K562 (cell line): ENCODE data around the gene ATXN1L. TPM values are rescaled to one million over a fixed set of nuclear protein-coding genes. Genes with fewer than 3 reads are reported as not detected.

ENCODE experiments used
- GABPB1 ChIP-seq: sonication (generic); formaldehyde crosslinking; IDR thresholded peaks from 2 replicates; pipeline ENCODE4 v1.8.0; 2022; ENCODE audit warnings: mild to moderate bottlenecking, missing genetic modification reagents
- HIVEP1 ChIP-seq: fragments of 250-450 bp; sonication (Bioruptor Pico); IDR thresholded peaks from 2 replicates; pipeline ENCODE4 v1.4.0; 2020; ENCODE audit warnings: mild to moderate bottlenecking
- KDM4B ChIP-seq, 2 experiments: fragments of 450-650 bp in 1 of 2; sonication (generic) in 1 of 2; IDR thresholded peaks; 2 replicates each; pipeline ENCODE4 v1.6.1; 2016 to 2017; ENCODE audit warnings: borderline replicate concordance in 2 of 2, antibody characterized with exemption in 1 of 2, low read depth in 1 of 2, mild to moderate bottlenecking in 1 of 2
- PHB2 ChIP-seq: fragments of 450-650 bp; IDR thresholded peaks from 2 replicates; pipeline ENCODE4 v1.6.1; 2017; ENCODE audit warnings: low read depth
- PHF8 ChIP-seq: fragments of 200-600 bp; sonication (generic); IDR thresholded peaks from 2 replicates; pipeline ENCODE4 v1.6.1; 2012; ENCODE audit warnings: mixed run types, mild to moderate bottlenecking, inconsistent platforms, low read length, moderate library complexity, borderline replicate concordance
- RFX5 ChIP-seq: IDR thresholded peaks from 2 replicates; pipeline ENCODE4 v1.6.1; 2011; ENCODE audit warnings: low read depth, mild to moderate bottlenecking, improper control_type of control experiment, low read length
- RHOXF2B ChIP-seq: fragments of 250-450 bp; sonication (Bioruptor Pico); conservative IDR thresholded peaks from 2 replicates; pipeline ENCODE4 v1.5.1; 2021
- RNF2 ChIP-seq: sonication (generic); IDR thresholded peaks from 2 replicates; pipeline ENCODE4 v1.6.1; 2016
- SNIP1 ChIP-seq: fragments of 450-650 bp; IDR thresholded peaks from 2 replicates; pipeline ENCODE4 v1.7.1; 2017; ENCODE audit warnings: low read depth, mild to moderate bottlenecking
- ZNF12 ChIP-seq: sonication (generic); formaldehyde crosslinking; IDR thresholded peaks from 2 replicates; pipeline ENCODE4 v1.4.0; 2020; ENCODE audit warnings: mild to moderate bottlenecking, missing genetic modification reagents
- ZNF174 ChIP-seq: fragments of 250-450 bp; sonication (Bioruptor Pico); IDR thresholded peaks from 2 replicates; pipeline ENCODE4 v1.4.0; 2020; ENCODE audit warnings: mild to moderate bottlenecking
- ZNF551 ChIP-seq: fragments of 250-450 bp; sonication (Bioruptor Pico); IDR thresholded peaks from 2 replicates; pipeline ENCODE4 v1.5.0; 2021; ENCODE audit warnings: mild to moderate bottlenecking, moderate library complexity
- ZNF766 ChIP-seq: fragments of 200-800 bp; sonication (Bioruptor generic); conservative IDR thresholded peaks from 2 replicates; pipeline ENCODE4 v1.6.1; 2016; ENCODE audit warnings: missing genetic modification characterization, missing compliant biosample characterization
- polyA plus RNA-seq, 8 experiments: library from polyadenylated mRNA; depleted of rRNA in 4 of 8; stranded (reverse) in 5 of 8; unstranded in 3 of 8; fragments of >200 nt; fragmentation: Nextera tagmentation in 2 of 8; fragmentation: Illumina TruSeq in 1 of 8; extraction: Ambion mirVana in 2 of 8; extraction: Trizol in 1 of 8; gene quantifications; 2 replicates each; pipeline versions ENCODE4 v1.2.1 to v1.2.3, GENCODE V29; 2011 to 2014; ENCODE audit warnings: inconsistent platforms in 1 of 8, missing spikeins in 1 of 8
- total RNA-seq, 7 experiments: library from RNA; depleted of rRNA in 6 of 7; stranded (reverse); fragments of >200 nt in 6 of 7; fragmentation: Illumina TruSeq in 2 of 7; extraction: Trizol in 2 of 7; gene quantifications; 2 replicates each; pipeline versions ENCODE4 v1.2.1 to v1.2.3, GENCODE V29; 2011 to 2021; ENCODE audit warnings: low replicate concordance in 1 of 7
- TF ChIP-seq, protein P1 (sequence below): fragments of 200-800 bp; sonication (Bioruptor generic); IDR thresholded peaks from 2 replicates; pipeline ENCODE4 v1.6.1; 2016; ENCODE audit warnings: missing genetic modification characterization, missing compliant biosample characterization
- TF ChIP-seq, protein P2 (sequence below): fragments of 250-450 bp; sonication (Bioruptor Pico); IDR thresholded peaks from 2 replicates; pipeline ENCODE4 v1.9.0; 2021; ENCODE audit warnings: mild to moderate bottlenecking, inconsistent platforms
- TF ChIP-seq, protein P3 (sequence below): fragments of 250-450 bp; sonication (Bioruptor Pico); IDR thresholded peaks from 2 replicates; pipeline ENCODE4 v1.5.0; 2021
- TF ChIP-seq, protein P4 (sequence below): sonication (generic); formaldehyde crosslinking; IDR thresholded peaks from 2 replicates; pipeline ENCODE4 v1.8.1; 2023; ENCODE audit warnings: mild to moderate bottlenecking, missing genetic modification reagents, moderate library complexity

Gene ATXN1L
- total and polyA plus RNA-seq, 9 of the 15 experiments (the other 6 are each of a cell fraction or from before 2014, with no cell fraction given): 1.4 to 11.3 (median 9.3) TPM

DNA sequence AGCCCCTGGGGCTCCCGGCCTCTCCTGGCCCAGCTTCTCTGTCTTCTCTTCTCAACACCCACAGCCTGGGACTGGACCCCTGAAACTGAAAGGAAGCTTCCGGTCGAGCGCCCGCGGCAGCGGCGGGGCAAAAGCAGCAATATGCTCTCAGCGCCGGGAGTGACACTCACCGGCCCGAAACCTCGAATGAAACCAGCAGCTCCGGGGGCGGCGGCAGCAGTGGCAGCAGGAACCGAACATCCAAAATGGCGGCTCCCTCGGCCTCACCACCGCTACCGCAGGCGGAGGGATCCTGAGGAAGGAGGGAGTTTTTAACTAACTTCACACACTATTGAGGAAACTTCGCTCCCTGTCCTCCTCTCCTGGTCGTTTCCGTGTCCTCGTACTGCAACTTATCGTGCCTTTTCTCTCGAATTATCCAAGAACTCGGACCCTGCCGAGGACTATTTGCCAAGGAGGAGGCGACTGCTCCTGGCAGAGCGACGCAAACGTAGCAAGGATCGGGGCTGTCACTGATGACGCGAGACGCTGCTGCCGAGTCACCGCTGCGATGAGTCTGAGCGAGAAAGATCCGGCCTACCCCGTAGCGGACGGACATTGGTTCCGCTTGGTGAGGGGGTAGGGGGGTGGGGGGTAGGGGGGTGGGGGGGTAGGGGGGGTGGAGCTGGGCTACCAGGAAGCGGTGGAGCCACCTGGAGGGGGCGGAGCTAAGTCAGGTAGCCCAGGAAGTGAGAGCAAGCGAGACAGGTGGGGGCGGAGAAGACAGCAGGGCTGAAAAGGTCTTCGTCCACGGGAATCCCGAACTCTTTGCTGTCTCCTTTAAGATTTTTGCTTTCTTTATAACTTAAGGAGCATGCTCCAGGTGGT is 37.0 kb upstream of the ATXN1L start, which contains the start of gene AP1G1 (continued):
- TF ChIP-seq, protein P1, sequence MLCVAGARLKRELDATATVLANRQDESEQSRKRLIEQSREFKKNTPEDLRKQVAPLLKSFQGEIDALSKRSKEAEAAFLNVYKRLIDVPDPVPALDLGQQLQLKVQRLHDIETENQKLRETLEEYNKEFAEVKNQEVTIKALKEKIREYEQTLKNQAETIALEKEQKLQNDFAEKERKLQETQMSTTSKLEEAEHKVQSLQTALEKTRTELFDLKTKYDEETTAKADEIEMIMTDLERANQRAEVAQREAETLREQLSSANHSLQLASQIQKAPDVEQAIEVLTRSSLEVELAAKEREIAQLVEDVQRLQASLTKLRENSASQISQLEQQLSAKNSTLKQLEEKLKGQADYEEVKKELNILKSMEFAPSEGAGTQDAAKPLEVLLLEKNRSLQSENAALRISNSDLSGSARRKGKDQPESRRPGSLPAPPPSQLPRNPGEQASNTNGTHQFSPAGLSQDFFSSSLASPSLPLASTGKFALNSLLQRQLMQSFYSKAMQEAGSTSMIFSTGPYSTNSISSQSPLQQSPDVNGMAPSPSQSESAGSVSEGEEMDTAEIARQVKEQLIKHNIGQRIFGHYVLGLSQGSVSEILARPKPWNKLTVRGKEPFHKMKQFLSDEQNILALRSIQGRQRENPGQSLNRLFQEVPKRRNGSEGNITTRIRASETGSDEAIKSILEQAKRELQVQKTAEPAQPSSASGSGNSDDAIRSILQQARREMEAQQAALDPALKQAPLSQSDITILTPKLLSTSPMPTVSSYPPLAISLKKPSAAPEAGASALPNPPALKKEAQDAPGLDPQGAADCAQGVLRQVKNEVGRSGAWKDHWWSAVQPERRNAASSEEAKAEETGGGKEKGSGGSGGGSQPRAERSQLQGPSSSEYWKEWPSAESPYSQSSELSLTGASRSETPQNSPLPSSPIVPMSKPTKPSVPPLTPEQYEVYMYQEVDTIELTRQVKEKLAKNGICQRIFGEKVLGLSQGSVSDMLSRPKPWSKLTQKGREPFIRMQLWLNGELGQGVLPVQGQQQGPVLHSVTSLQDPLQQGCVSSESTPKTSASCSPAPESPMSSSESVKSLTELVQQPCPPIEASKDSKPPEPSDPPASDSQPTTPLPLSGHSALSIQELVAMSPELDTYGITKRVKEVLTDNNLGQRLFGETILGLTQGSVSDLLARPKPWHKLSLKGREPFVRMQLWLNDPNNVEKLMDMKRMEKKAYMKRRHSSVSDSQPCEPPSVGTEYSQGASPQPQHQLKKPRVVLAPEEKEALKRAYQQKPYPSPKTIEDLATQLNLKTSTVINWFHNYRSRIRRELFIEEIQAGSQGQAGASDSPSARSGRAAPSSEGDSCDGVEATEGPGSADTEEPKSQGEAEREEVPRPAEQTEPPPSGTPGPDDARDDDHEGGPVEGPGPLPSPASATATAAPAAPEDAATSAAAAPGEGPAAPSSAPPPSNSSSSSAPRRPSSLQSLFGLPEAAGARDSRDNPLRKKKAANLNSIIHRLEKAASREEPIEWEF: no peak
- TF ChIP-seq, protein P2, sequence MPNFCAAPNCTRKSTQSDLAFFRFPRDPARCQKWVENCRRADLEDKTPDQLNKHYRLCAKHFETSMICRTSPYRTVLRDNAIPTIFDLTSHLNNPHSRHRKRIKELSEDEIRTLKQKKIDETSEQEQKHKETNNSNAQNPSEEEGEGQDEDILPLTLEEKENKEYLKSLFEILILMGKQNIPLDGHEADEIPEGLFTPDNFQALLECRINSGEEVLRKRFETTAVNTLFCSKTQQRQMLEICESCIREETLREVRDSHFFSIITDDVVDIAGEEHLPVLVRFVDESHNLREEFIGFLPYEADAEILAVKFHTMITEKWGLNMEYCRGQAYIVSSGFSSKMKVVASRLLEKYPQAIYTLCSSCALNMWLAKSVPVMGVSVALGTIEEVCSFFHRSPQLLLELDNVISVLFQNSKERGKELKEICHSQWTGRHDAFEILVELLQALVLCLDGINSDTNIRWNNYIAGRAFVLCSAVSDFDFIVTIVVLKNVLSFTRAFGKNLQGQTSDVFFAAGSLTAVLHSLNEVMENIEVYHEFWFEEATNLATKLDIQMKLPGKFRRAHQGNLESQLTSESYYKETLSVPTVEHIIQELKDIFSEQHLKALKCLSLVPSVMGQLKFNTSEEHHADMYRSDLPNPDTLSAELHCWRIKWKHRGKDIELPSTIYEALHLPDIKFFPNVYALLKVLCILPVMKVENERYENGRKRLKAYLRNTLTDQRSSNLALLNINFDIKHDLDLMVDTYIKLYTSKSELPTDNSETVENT (CRISPR knock-in tag): no peak
- no peak for TF ChIP-seq RFX5
- peak; percentile 56; the same call in 1 of the 2 replicates for TF ChIP-seq ZNF766 (CRISPR knock-in tag)
- no peak for TF ChIP-seq HIVEP1 (CRISPR knock-in tag)
- no peak for TF ChIP-seq ZNF174 (CRISPR knock-in tag)
- peak; percentile 61; the same call in 1 of the 2 replicates for TF ChIP-seq PHB2
- TF ChIP-seq RHOXF2B (CRISPR knock-in tag): no peak
- no peak for TF ChIP-seq SNIP1
- TF ChIP-seq ZNF551 (CRISPR knock-in tag): no peak
- TF ChIP-seq PHF8: peak; percentile 73; the same call in 1 of the 2 replicates
- TF ChIP-seq ZNF12 (CRISPR knock-in tag): peak; percentile 39; the same call in 1 of the 2 replicates
- 0 out of 2 replicates have a peak, but pooled peaks have one; percentile 19 for TF ChIP-seq RNF2
- TF ChIP-seq KDM4B (IDR thresholded peaks at IDR 0.05; ENCODE audit: borderline replicate concordance in 2 of 2, low read depth in 1 of 2): peak in 1 of 2 experiments; percentile 87; a peak in 2 of 4 replicates
- TF ChIP-seq GABPB1: peak; percentile 81
- TF ChIP-seq, protein P3, sequence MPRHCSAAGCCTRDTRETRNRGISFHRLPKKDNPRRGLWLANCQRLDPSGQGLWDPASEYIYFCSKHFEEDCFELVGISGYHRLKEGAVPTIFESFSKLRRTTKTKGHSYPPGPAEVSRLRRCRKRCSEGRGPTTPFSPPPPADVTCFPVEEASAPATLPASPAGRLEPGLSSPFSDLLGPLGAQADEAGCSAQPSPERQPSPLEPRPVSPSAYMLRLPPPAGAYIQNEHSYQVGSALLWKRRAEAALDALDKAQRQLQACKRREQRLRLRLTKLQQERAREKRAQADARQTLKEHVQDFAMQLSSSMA: peak; percentile 99
- TF ChIP-seq, protein P4, sequence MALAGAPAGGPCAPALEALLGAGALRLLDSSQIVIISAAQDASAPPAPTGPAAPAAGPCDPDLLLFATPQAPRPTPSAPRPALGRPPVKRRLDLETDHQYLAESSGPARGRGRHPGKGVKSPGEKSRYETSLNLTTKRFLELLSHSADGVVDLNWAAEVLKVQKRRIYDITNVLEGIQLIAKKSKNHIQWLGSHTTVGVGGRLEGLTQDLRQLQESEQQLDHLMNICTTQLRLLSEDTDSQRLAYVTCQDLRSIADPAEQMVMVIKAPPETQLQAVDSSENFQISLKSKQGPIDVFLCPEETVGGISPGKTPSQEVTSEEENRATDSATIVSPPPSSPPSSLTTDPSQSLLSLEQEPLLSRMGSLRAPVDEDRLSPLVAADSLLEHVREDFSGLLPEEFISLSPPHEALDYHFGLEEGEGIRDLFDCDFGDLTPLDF: peak; percentile 41; the same call in 1 of the 2 replicates
